ENCODE data around the gene PCCA.

- TF ChIP-seq CTCF (IDR thresholded peaks at IDR 0.05) (no peak), POLR2A (IDR thresholded peaks at IDR 0.05) (no peak)
Measured at GRCh38 chr13:100378533-100378932, 289.6 kb downstream of the PCCA start.

Data from Peyer's patch (tissue), 4 donors.